ENCODE data around the gene BRCC3. TPM values are rescaled to one million over a fixed set of nuclear protein-coding genes. Genes with fewer than 3 reads are reported as not detected.

The BRCC3 gene
- total RNA-seq, 1 donor from 2014 or later, result 19.0 TPM

- H3K4me1 Mint-ChIP-seq, result no peaks in the 10 kb centered on the region
- TF ChIP-seq CTCF (IDR thresholded peaks at IDR 0.05; ENCODE audit: unreplicated experiment), result no peak
- H3K27me3 Mint-ChIP-seq (ENCODE audit: low read depth), result no peaks in the 10 kb centered on the region
- H3K4me3 Mint-ChIP-seq, result no peak overlapping the region
- DNase-seq (ENCODE audit: low spot score in 2 of 2, unreplicated experiment in 2 of 2), result no peak
- H3K9me3 Mint-ChIP-seq, result peaks cover 46% of the 10 kb centered on the region
- H3K27ac Mint-ChIP-seq, result no peak overlapping the region
- H3K36me3 Mint-ChIP-seq, result peaks cover 16% of the 10 kb centered on the region
These were observed 37.1 kb downstream of the BRCC3 start for GRCh38 chrX:155108427-155108826.

- no peak overlapping the region for H3K4me3 Mint-ChIP-seq
- peaks cover 37% of the 10 kb centered on the region for H3K36me3 Mint-ChIP-seq
- H3K9me3 Mint-ChIP-seq, result peaks cover 74% of the 10 kb centered on the region
- DNase-seq (ENCODE audit: low spot score in 2 of 2, unreplicated experiment in 2 of 2), result no peak
- no peaks in the 10 kb centered on the region for H3K27me3 Mint-ChIP-seq (ENCODE audit: low read depth)
- no peaks in the 10 kb centered on the region for H3K4me1 Mint-ChIP-seq
- H3K27ac Mint-ChIP-seq, result no peak overlapping the region
- no peak for TF ChIP-seq CTCF (IDR thresholded peaks at IDR 0.05; ENCODE audit: unreplicated experiment)
These were observed 40.9 kb downstream of the BRCC3 start for GRCh38 chrX:155112171-155112570.

GRCh38 chrX:155113097-155113496, 41.8 kb downstream of the BRCC3 start:
- DNase-seq (ENCODE audit: low spot score in 2 of 2, unreplicated experiment in 2 of 2), result no peak
- TF ChIP-seq CTCF (IDR thresholded peaks at IDR 0.05; ENCODE audit: unreplicated experiment), result no peak
- Mint-ChIP-seq H3K27me3 (ENCODE audit: low read depth) (no peaks in the 10 kb centered on the region), H3K4me1 (no peaks in the 10 kb centered on the region), H3K9me3 (peaks cover 69% of the 10 kb centered on the region), H3K36me3 (peaks cover 39% of the 10 kb centered on the region), H3K27ac (no peak overlapping the region), H3K4me3 (no peak overlapping the region)

GRCh38 chrX:155115174-155115819, 44.0 kb downstream of the BRCC3 start:
- DNase-seq (ENCODE audit: low spot score in 2 of 2, unreplicated experiment in 2 of 2), result no peak
- Mint-ChIP-seq H3K9me3 (peaks cover 58% of the 10 kb centered on the region), H3K4me3 (no peak overlapping the region), H3K4me1 (no peaks in the 10 kb centered on the region), H3K36me3 (peaks cover 45% of the 10 kb centered on the region), H3K27me3 (ENCODE audit: low read depth) (no peaks in the 10 kb centered on the region), H3K27ac (no peak overlapping the region)
- TF ChIP-seq CTCF (IDR thresholded peaks at IDR 0.05; ENCODE audit: unreplicated experiment), result no peak

- Mint-ChIP-seq H3K36me3 (peaks cover 18% of the 10 kb centered on the region), H3K4me3 (no peak overlapping the region), H3K4me1 (no peaks in the 10 kb centered on the region), H3K9me3 (peaks cover 64% of the 10 kb centered on the region), H3K27ac (no peak overlapping the region), H3K27me3 (ENCODE audit: low read depth) (no peaks in the 10 kb centered on the region)
- DNase-seq (ENCODE audit: low spot score in 2 of 2, unreplicated experiment in 2 of 2), result no peak
- no peak for TF ChIP-seq CTCF (IDR thresholded peaks at IDR 0.05; ENCODE audit: unreplicated experiment)
These were observed 56.2 kb downstream of the BRCC3 start for GRCh38 chrX:155127465-155127864.

- no peak overlapping the region for H3K27ac Mint-ChIP-seq
- no peaks in the 10 kb centered on the region for H3K4me1 Mint-ChIP-seq
- peaks cover 59% of the 10 kb centered on the region for H3K9me3 Mint-ChIP-seq
- DNase-seq (ENCODE audit: low spot score in 2 of 2, unreplicated experiment in 2 of 2), result no peak
- no peak overlapping the region for H3K4me3 Mint-ChIP-seq
- peaks cover 18% of the 10 kb centered on the region for H3K36me3 Mint-ChIP-seq
- no peak for TF ChIP-seq CTCF (IDR thresholded peaks at IDR 0.05; ENCODE audit: unreplicated experiment)
- H3K27me3 Mint-ChIP-seq (ENCODE audit: low read depth), result no peaks in the 10 kb centered on the region
These were observed 56.6 kb downstream of the BRCC3 start for GRCh38 chrX:155127940-155128339.

All from mesothelial cell of epicardium (in vitro differentiated cells).